ENCODE data around the gene BBS12.

DNA sequence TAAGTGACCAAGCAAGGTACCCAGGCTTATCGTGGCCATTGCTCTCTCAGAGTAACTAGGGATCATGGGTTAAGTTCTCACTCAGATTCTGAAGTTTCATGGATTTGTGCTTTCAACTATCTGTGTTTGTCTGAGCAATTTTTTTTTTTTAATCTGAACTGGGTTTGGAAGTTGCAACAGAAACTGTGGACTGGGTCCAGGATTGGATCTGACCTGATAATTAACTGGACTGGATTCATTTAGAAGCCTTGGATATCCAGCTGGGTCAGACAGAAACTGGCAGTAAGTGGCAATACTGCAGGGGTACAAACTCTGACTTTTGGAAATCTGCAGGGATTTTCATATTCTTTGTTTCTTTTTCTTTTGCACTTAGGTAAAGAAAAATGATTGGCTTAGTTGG is 55.4 kb downstream of the BBS12 start:
- TF ChIP-seq SRSF1 (IDR thresholded peaks at IDR 0.05; ENCODE audit: low read depth, low read length) (no peak), ZNF778 (CRISPR knock-in tag; IDR thresholded peaks at IDR 0.05) (no peak), POLR2AphosphoS5 (IDR thresholded peaks at IDR 0.05; ENCODE audit: control insufficient read depth, insufficient read depth, low read depth, low read length) (no peak), NR3C1 (CRISPR knock-in tag; IDR thresholded peaks at IDR 0.05) (no peak), CEBPB (tag; IDR thresholded peaks at IDR 0.05) (no peak), NFYB (IDR thresholded peaks at IDR 0.05; ENCODE audit: extremely low read depth, insufficient read length) (no peak), SP1 (CRISPR knock-in tag; IDR thresholded peaks at IDR 0.05) (no peak), ZNF121 (CRISPR knock-in tag; conservative IDR thresholded peaks at IDR 0.05) (no peak), ZNF436 (CRISPR knock-in tag; IDR thresholded peaks at IDR 0.05) (no peak), ETV6 (IDR thresholded peaks at IDR 0.05; ENCODE audit: borderline replicate concordance in 1 of 2, low read depth in 2 of 2, low read length in 1 of 2) (no peak), ETV6 (CRISPR knock-in tag; IDR thresholded peaks at IDR 0.05; ENCODE audit: borderline replicate concordance) (no peak)
- TF ChIP-seq, protein P1, sequence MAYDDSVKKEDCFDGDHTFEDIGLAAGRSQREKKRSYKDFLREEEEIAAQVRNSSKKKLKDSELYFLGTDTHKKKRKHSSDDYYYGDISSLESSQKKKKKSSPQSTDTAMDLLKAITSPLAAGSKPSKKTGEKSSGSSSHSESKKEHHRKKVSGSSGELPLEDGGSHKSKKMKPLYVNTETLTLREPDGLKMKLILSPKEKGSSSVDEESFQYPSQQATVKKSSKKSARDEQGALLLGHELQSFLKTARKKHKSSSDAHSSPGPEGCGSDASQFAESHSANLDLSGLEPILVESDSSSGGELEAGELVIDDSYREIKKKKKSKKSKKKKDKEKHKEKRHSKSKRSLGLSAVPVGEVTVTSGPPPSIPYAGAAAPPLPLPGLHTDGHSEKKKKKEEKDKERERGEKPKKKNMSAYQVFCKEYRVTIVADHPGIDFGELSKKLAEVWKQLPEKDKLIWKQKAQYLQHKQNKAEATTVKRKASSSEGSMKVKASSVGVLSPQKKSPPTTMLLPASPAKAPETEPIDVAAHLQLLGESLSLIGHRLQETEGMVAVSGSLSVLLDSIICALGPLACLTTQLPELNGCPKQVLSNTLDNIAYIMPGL (CRISPR knock-in tag; IDR thresholded peaks at IDR 0.05) = no peak
- TF ChIP-seq, protein P2, sequence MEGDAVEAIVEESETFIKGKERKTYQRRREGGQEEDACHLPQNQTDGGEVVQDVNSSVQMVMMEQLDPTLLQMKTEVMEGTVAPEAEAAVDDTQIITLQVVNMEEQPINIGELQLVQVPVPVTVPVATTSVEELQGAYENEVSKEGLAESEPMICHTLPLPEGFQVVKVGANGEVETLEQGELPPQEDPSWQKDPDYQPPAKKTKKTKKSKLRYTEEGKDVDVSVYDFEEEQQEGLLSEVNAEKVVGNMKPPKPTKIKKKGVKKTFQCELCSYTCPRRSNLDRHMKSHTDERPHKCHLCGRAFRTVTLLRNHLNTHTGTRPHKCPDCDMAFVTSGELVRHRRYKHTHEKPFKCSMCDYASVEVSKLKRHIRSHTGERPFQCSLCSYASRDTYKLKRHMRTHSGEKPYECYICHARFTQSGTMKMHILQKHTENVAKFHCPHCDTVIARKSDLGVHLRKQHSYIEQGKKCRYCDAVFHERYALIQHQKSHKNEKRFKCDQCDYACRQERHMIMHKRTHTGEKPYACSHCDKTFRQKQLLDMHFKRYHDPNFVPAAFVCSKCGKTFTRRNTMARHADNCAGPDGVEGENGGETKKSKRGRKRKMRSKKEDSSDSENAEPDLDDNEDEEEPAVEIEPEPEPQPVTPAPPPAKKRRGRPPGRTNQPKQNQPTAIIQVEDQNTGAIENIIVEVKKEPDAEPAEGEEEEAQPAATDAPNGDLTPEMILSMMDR (IDR thresholded peaks at IDR 0.05 in 2 of 3, conservative IDR thresholded peaks at IDR 0.05 in 1 of 3; ENCODE audit: insufficient read depth in 2 of 3, low read depth in 1 of 3, low read length in 3 of 3) = no peak

All from K562 (cell line).